Panc1 (cell line): ENCODE data around the gene FXR2. TPM values are rescaled to one million over a fixed set of nuclear protein-coding genes. Genes with fewer than 3 reads are reported as not detected.

Experiments
- ATAC-seq: fragments of 200-7000 bp; cut with Tn5 transposase; 2 replicates; pipeline ENCODE4 v1.9.1; 2020; ENCODE audit warnings: mild to moderate bottlenecking, moderate library complexity
- BruUV-seq: library from RNA; stranded (reverse); fragments of 400-500 nt; replicated peaks from 2 replicates; lab custom pipeline; 2021; lab: Mats Ljungman, UMichigan
- CTCF ChIA-PET: fragments of 300-600 bp; sonication (Branson Sonifier 250); formaldehyde crosslinking; loops from one replicate; lab custom pipeline; 2022; ENCODE audit warnings: antibody characterized with exemption; lab: Charles Lee
- POLR2A ChIA-PET: fragments of 300-600 bp; sonication (Branson Sonifier 250); formaldehyde crosslinking; loops from one replicate; lab custom pipeline; 2022; ENCODE audit warnings: antibody characterized with exemption; lab: Charles Lee
- DNase-seq: peaks from one replicate; pipeline ENCODE4 v3.0.0-alpha.2; 2010; ENCODE audit warnings: low read depth, low spot score
- H3K27ac ChIP-seq: 2 replicates; pipeline ENCODE4 v1.5.1; 2011; ENCODE audit warnings: mild to moderate bottlenecking, low read length, inconsistent platforms
- H3K27me3 ChIP-seq: fragments of 200-500 bp; sonication (Bioruptor generic); 2 replicates; pipeline ENCODE4 v1.6.0; 2014; ENCODE audit warnings: low read length, inconsistent platforms; ENCODE audit not compliant: control insufficient read depth, insufficient read depth
- H3K36me3 ChIP-seq: fragments of 200-500 bp; sonication (Bioruptor generic); 2 replicates; pipeline ENCODE4 v1.5.1; 2014; ENCODE audit warnings: inconsistent platforms, mild to moderate bottlenecking, low read length, moderate library complexity; ENCODE audit not compliant: control insufficient read depth, insufficient read depth
- H3K4me1 ChIP-seq: 2 replicates; pipeline ENCODE4 v1.5.1; 2011; ENCODE audit warnings: inconsistent platforms, mild to moderate bottlenecking, low read length, moderate library complexity; ENCODE audit not compliant: control insufficient read depth, insufficient read depth
- H3K4me3 ChIP-seq, 2 experiments: 2 replicates each; pipeline ENCODE4 v1.5.1; 2011 to 2012; ENCODE audit warnings: low read depth in 2 of 2, low read length in 2 of 2, mild to moderate bottlenecking in 2 of 2, inconsistent platforms in 1 of 2, moderate library complexity in 1 of 2
- H3K9me3 ChIP-seq: fragments of 200-500 bp; sonication (Bioruptor generic); 2 replicates; pipeline ENCODE4 v1.5.1; 2014; ENCODE audit warnings: low read depth, mild to moderate bottlenecking, inconsistent platforms, low read length, moderate library complexity; ENCODE audit not compliant: control insufficient read depth, insufficient read depth
- CTCF ChIP-seq: fragments of 450-650 bp; IDR thresholded peaks from 2 replicates; pipeline ENCODE4 v1.5.1; 2017; ENCODE audit warnings: mild to moderate bottlenecking
- POLR2AphosphoS5 ChIP-seq: IDR thresholded peaks from 2 replicates; pipeline ENCODE4 v1.6.1; 2012; ENCODE audit warnings: mild to moderate bottlenecking, low read depth, low read length, moderate library complexity
- REST ChIP-seq, 2 experiments: IDR thresholded peaks; 2 replicates each; pipeline ENCODE4 v1.6.1; 2011 to 2012; ENCODE audit warnings: low read depth in 2 of 2, control low read depth in 1 of 2, low read length in 1 of 2, mild to moderate bottlenecking in 1 of 2, moderate library complexity in 1 of 2; ENCODE audit not compliant: insufficient read depth in 1 of 2
- SIN3A ChIP-seq: IDR thresholded peaks from 2 replicates; pipeline ENCODE4 v1.6.1; 2012; ENCODE audit warnings: low read depth, mild to moderate bottlenecking, low read length, moderate library complexity, borderline replicate concordance; ENCODE audit not compliant: insufficient read depth
- TCF7L2 ChIP-seq: IDR thresholded peaks from 2 replicates; pipeline ENCODE4 v1.6.1; 2011; ENCODE audit warnings: mild to moderate bottlenecking, low read depth, low read length, inconsistent platforms
- in situ Hi-C: cut with HindIII; loops from 2 replicates; pipeline ENCODE4 v1.10.0; 2016; ENCODE audit warnings: low sequenced_read_pairs, low pct_unique_long_range_greater_than_20kb
- intact Hi-C: fragments of 100-400 bp; cut with micrococcal nuclease; formaldehyde crosslinking; loops from one replicate; pipeline ENCODE4 v1.10.0; 2022; ENCODE audit not compliant: unreplicated experiment
- total RNA-seq: library from RNA; stranded (reverse); gene quantifications from one replicate; pipeline ENCODE4 v1.2.1, GENCODE V29; 2021; ENCODE audit not compliant: unreplicated experiment

Gene FXR2
- total RNA-seq, 1 experiment from 2014 or later = 39.7 TPM

- no peak for TF ChIP-seq TCF7L2
Observed at GRCh38 chr17:7574176-7574953, 40.3 kb downstream of the FXR2 start (continued).

GRCh38 chr17:7573324-7574080 is 41.2 kb downstream of the FXR2 start:
- ChIA-PET POLR2A (interaction anchor here (0.6 kb wide), 1 partner anchor 546 kb away, joined by 9 read pairs; no protein-coding TSS in a partner anchor), CTCF (no interaction called here)
- in situ Hi-C loops = no loop called here
- Histone ChIP-seq H3K27me3 (no peaks in the 10 kb centered on the region), H3K4me3 (peak overlapping the region; percentile 85 to 89), H3K4me1 (peaks cover 41% of the 10 kb centered on the region), H3K9me3 (no peaks in the 10 kb centered on the region), H3K27ac (peak overlapping the region; percentile 90), H3K36me3 (peaks cover 29% of the 10 kb centered on the region)
- DNase-seq = no peak
- BruUV-seq = no TSS peak
- intact Hi-C loops = no loop called here
- peak; percentile 47 for ATAC-seq
- peak; percentile 71 for TF ChIP-seq POLR2AphosphoS5
- 0 out of 4 replicates have a peak, but pooled peaks of 1 of the 2 experiments have one; percentile 19 for TF ChIP-seq REST (IDR thresholded peaks at IDR 0.05; ENCODE audit: insufficient read depth in 1 of 2, low read depth in 2 of 2, low read length in 1 of 2)
- peak; percentile 38; the same call in 1 of the 2 replicates for TF ChIP-seq SIN3A
- no peak for TF ChIP-seq CTCF
- no peak for TF ChIP-seq TCF7L2

- Histone ChIP-seq H3K27me3 (no peaks in the 10 kb centered on the region), H3K9me3 (no peaks in the 10 kb centered on the region), H3K4me3 (peak overlapping the region; percentile 85 to 89), H3K27ac (peak overlapping the region; percentile 90), H3K36me3 (peaks cover 28% of the 10 kb centered on the region), H3K4me1 (peaks cover 33% of the 10 kb centered on the region)
- peak; percentile 92 for ATAC-seq
- peak; percentile 97 for DNase-seq
- CTCF ChIA-PET = no interaction called here
- TSS peak; percentile 70 for BruUV-seq
- peak; percentile 73; the same call in 1 of the 2 replicates for TF ChIP-seq SIN3A
- peak; percentile 99 for TF ChIP-seq POLR2AphosphoS5
- TF ChIP-seq TCF7L2 = no peak
- intact Hi-C loops (no loop called here), in situ Hi-C loops (no loop called here)
- POLR2A ChIA-PET = interaction anchor here (0.6 kb wide), 1 partner anchor 546 kb away, joined by 9 read pairs; no protein-coding TSS in a partner anchor
Observed at GRCh38 chr17:7572588-7573323, 41.9 kb downstream of the FXR2 start.
